SHP77 (cell line): ENCODE measurements around the gene PAOX.

Experiments
- DNase-seq, 2 experiments: peaks; one replicate each; lab custom pipeline; 2025; lab: John Stamatoyannopoulos, UW

The PAOX gene

DNA sequence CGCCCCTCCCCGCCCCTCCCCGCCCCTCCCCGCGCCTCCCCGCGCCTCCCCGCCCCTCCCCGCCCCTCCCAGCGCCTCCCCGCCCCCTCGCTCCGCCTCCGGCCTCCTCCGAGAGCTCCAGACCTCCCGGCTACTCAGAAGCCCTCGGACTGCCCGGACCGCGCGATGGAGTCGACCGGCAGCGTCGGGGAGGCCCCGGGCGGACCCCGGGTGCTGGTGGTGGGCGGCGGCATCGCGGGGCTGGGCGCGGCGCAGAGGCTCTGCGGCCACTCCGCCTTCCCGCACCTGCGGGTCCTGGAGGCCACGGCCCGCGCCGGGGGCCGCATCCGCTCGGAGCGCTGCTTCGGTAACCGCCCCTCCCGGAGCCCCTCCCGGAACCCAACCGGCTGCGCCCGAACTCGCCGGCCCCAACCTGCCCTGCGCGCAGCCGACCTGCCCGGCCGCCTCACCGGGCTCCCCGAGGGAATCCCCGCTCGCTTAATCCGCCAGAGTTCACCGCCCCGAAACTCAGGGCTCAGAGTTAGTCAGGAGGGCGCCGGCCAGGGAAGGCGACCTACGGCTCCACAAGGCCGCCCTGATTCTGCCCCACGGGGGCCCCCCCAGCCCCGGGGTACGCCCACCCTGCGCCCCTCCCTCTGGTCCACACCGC is at the start of gene PAOX:
TSS of gene PAOX (plus strand) at position 111 of the 649 bp plus-strand sequence. CDS start at position 166, 55 bp downstream.
- DNase-seq = peak in 1 of 2 experiments; percentile 18

DNA sequence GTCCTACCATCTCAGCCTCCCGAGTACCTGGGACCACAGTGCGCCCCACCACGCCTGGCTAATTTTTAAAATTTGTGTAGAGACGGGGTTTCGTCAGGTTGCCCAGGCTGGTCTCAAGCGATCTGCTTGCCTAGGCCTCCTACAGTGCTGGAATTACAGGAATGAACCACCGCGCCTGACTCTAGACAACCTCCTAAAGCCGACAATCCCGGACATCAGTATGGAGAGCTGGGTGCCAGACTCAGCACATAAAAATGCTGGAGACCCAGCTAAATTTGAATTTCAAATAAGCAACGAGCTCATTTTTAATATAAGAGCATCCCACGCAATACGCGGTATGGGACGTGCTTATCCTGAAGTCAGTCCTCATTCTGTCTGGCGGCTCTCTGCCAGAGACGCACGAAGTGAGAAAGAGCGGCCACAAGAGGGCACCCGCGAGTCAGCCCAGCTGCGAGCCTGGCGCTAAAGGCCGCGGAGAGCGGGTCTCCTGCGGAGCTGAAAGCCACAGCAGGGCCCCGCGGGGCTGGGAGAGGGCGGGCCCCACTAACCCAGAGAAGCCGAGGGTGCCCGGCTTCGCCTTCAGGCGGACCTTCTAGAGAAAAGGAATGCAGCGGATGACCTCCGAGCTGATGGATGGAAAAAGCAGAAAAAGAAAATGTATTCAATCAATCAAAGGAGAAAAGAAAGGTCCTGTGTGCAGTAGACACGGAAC is 49.4 kb upstream of the PAOX start:
- peak; percentile 81 to 89 for DNase-seq

DNA sequence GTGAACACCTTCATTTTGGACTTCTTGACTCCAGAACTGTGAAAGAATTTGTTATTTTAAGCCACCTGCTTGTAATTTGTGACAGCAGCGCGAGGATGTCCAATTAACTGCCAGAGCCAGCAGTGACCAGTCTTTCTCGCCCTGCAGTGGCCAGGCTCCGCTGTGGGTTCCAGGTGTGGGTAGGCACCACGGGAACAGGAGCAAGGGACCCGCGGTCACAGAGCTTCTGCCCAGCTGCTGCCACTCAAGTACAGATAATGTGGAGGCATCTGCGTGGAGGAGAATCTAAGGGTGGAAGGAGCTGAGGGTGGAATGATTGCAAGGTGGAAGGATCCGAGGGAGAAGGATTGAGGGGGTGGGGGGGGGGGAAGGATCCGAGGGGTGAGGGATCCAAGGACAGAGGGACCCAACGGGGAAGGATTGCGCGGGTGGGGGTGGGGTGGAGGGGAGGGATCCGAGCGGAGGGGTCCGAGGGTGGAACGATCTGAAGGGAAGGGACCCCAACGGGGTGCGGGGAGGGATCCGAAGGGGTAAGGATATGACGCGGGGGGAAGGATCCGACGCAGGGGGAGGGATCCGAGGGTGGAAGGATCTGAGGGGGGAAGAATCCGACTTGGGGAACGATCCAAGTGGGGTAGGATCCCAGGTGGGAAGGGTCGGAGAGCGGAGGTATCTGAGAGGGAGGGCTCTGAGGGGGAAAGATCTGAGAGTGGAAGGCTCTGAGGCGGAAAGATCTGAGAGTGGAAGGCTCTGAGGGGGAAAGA is 45.9 kb upstream of the PAOX start:
- DNase-seq = no peak

DNA sequence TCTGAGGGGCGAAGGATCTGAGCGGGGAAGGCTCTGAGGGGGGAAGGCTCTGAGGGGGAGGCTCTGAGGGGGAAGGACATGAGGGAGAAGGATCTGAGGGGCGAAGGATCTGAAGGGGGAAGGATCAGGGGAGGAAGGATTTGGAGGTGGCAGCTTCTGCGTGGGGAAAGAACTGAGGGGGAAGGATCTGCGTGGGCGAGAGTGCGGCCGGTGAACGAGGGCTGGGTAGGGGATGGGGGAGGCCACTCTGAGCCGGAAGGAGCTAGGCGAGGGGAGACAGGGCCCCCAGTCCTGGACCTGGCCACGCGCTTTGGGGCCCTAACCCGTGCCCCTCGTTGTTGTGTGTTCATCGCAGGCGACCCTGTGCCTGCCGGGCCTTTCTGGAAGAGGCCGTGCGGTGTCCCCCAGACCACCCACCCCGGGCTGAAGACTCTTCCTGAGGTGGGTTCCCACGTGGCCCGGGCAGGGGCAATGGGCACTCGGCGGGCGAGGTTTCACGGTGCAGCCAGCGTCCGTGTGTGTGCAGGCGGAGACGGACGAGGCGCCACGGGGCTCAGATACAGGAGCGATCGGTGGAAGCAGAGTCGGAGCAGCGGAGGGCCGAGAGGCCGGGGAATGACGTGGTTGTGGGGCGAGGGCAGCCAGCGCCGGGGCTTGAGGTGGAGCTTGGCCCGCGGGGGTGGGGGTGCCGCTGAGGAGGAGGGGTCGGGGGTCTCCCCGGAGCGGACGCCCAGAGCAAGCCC is 44.4 kb upstream of the PAOX start:
- DNase-seq = no peak

DNA sequence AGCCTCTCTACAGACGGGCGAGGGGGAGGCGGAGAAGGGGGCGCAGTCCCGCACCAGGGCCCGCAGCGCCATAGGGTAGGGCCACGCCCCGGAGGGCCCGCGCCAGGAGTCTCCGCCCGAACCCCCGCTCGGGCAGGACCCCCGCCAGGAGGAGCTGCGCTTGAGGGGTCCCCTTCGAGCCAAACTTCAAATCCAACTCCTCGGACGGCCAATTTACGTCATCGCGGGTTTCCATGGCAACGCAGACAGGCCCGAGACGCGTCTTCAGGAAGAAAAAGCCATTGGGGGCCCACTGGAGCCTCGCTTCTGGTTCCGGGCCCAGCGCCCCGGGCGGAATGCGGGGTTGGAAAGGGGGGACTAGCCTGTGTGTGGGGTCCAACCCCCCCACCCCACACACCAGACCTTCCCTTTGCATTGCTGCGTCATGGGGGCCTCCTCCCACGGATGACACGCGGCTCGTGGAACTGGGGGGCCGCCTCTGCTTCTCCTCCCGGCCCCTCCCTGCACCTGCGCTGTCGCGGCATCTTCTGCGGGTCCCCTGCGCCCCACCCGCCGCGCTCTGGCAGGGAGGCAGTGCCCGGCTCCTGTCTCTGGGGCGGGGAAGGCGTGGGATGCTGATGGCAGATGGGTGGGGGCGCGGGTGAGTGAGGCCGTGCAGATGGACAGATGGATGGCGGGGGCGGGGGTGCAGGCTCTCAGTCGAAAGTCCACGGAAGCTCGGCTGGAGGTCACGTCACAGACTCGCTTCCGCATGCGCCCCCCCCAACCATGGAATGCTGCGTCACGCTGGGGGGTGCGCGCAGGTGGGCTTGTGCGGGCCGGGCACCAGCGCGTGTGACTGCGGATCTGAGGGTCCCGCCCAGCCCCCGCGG is 43.6 kb upstream of the PAOX start:
- DNase-seq = no peak

DNA sequence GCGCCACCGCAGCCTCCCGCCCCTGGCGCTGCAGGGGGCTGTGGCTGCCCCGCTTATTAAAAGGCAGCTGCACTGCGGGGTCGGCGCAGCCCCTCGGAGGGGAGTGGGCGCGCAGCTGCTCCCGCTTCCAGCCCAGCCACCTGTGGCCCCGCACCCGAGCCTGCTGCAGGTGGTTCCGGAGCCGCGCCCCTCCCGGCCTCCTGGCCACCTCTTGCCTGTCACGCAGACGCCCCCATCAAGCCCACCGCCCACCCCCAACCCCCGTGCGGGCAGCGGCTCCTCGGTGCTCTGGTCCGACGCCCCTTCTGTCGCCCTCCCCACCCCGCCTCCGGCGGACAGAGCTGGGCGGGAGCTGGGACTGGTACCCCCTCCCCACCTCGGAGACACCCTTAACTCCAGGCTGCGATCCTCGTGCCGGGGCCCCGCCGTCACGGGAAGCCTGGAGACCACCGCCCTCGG is 42.9 kb upstream of the PAOX start:
- DNase-seq = no peak

DNA sequence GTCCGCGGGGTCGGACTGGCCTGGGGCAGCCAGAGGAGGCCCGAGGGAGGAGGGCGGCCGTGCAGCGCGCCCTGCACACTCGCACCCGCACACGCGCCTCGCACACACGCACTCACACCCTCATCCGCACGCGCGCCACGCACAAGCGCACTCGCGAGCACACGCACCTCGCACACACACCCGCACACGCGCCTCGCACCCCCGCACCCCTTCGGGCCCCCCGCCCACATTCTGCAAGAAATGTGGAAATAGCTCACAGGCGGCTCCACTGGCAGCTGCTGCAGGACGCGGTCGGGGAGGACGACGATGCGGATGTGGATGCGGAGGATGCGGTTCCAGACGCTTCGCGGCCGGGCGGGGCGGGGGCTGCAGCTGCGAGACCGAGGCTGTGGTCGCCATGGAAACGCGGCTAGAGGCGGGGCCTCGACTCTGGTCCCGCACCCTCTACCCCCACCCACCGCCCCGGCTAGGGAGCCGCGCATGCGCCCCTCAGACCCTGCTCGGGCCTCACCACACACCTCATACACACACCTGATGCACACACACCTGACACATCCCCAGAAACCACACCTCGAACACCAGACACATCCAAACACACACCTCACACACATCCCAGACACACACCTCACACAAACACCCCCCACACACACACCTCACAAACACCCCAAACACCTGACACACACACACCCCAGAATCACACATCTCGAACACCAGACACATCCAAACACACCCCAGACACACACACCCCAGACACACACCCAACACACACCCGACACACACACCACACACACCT is 42.3 kb upstream of the PAOX start, which contains the start of gene CALY:
TSS of gene CALY (minus strand) at position 320 of the 793 bp plus-strand sequence. CDS start 7,907 bp downstream, outside the sequence.
- DNase-seq = peak; percentile 35 to 37

DNA sequence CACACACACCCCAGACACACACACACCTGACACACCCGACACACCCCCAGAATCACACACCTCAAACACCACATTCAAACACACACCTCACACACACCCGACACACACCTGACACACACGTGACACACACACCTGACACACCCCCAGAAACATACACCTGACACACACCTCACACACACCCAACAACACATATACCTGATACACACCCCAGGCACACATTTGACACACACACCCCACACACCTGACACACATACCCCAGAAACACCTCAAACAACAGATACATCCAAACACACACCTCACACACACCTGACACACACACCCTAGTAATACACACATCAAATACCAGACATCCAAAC is 41.7 kb upstream of the PAOX start:
- DNase-seq = no peak

DNA sequence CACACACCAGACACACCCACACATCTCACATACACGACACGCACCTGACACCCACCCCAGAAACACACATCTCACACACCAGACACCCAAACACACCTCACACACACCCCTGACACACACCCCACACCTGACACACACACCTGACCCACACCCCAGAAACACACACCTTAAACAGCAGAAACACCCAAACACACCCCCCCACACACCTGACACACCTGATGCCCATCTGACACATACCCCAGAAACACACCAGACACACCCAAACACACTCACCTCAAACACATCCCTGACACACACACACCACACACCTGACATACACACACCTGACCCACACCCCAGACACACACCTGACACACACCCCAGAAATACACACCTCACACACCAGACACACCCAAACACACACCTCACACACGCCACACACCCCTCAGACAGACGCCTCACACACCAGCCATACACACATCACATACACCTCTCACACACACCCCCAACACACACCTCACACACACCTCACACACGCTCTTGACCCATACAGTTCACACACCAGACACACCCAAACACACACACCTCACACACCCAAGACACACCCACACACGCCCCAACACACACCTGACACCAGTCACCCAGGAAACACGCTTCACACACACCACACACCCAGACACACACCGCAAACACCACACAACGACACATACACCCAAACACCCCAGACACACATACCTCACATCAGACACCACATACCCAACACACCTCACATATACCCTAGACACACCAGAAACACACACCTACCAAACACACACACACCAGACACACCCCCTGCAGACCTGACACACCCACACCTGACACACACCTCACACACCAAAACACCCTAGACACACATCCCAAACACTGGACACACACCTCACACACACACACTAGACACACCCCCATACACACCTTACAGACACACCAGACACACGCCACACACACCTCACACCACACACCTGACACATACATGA is 40.7 kb upstream of the PAOX start:
- DNase-seq = no peak

DNA sequence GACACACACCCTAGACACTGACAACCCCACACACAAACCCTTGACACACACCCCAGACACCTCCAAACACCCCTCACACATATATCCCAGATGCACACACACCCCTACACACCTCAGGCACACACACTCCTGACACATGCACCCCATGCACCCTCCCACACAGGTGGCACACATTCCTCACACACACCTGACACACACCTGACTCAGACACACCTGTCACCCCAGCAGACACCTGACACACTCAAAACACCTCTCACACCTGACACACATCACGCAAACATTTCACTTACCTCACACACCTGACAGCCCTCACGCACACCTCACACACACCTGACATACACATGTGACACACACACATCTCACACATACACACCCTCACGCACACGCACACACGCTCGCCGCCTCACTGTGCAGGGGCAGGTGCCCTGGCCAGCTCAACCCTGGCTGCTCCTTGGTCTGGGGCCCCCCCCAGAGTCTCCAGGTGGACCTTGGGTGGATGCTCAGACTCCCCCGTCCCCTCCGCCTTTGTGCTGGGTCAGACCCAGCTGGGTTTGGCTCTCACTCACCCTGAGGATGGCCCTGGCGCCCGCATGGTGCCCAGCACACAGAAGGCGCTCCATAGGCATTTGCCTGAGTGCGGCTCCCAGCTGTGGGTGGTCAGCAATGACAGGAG is 39.2 kb upstream of the PAOX start:
- DNase-seq = no peak

DNA sequence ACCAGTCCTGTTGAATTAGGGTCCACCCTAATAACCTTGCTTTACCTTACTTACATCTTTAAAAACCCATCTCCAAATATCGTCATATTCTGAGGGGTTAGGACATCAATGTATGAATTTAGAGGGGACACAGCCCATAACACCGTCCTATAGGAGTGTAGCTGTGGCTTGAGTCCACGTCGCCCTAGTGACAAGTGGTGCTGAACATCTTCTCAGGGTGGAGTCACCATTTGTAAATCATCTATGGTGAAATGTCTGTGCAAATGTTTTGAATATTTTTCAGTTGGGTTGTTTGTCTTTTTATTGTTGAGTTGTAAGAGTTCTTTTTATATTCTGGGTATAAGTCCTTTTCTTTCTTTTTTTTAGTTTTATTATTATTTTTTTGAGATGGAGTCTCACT is 37.1 kb upstream of the PAOX start:
- DNase-seq = no peak

DNA sequence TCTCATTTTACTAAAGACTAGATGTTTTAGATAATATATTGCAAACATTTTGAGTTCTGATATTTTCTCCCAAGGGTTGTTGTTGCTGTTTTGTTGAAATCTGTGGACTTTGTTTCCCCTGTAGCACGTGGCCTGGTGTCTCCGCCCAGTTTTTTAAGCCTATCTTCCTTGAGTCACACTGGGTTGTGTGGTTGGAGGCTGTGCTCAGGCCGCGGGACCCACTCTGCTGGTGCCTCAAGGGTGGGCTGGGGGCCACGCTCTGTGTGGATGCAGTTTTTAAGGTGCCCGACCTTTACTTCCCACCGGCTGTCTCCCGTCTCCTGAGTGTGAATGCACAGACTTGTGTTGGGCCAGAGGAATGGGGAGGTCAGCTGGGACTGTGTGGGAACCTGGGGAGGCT is 36.1 kb upstream of the PAOX start:
- no peak for DNase-seq

DNA sequence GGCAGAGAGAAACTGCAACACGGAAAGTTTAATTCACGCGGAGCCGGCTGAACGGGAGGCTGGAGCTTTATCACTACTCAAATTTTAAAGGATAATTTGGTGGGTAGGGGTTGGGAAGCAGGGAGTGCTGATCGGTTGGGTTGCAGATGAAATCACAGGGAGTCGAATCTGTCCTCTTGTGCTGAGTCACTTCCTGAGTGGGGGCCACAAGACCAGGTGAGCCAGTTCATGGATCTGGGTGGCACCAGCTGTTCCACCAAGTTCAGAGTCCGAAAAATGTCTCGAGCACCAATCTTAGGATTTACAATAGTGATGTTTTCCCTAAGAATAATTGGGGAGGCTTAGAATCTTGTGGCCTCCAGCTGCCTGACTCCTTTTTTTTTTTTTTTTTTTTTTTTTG is 35.5 kb upstream of the PAOX start:
- no peak for DNase-seq

DNA sequence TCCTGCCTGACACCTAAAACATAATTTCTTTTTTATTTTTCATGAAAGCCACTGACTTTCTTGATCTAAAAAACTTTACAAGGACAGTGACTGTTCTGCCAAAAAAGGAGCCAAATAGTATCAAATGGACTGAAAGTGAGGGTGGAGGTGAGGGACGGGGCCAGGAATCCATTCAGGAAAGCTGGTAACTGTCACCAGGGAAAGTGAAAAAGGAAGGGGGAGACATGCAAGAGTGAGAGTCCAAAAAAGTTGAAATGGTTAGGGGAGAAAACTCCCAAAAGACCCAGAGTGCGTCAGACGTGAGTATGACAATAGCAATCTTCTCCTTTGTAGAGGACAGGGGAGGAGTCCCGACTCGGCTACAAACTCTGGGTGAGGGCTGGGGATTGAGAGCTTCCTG is 34.8 kb upstream of the PAOX start:
- DNase-seq = no peak

DNA sequence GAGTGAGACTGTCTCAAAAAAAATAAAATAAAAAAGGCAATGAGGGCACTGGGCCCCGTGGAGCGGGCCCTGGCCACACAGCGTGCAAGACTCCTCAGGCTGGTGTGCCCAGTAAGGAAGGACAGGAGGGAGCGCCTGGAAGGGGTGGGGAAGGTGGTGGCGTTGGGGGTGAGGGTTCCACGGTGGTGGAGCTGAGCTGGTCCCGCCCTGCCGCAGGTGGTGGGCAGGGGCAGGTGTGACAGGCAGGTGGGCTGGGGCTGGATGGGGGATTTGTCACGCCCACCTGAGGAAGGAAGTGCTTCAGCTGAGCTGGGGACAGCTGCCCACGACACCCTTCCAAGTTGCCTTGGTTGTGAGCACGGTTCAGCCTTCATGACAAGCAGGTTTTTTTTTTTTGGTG is 32.6 kb upstream of the PAOX start:
- DNase-seq = no peak

DNA sequence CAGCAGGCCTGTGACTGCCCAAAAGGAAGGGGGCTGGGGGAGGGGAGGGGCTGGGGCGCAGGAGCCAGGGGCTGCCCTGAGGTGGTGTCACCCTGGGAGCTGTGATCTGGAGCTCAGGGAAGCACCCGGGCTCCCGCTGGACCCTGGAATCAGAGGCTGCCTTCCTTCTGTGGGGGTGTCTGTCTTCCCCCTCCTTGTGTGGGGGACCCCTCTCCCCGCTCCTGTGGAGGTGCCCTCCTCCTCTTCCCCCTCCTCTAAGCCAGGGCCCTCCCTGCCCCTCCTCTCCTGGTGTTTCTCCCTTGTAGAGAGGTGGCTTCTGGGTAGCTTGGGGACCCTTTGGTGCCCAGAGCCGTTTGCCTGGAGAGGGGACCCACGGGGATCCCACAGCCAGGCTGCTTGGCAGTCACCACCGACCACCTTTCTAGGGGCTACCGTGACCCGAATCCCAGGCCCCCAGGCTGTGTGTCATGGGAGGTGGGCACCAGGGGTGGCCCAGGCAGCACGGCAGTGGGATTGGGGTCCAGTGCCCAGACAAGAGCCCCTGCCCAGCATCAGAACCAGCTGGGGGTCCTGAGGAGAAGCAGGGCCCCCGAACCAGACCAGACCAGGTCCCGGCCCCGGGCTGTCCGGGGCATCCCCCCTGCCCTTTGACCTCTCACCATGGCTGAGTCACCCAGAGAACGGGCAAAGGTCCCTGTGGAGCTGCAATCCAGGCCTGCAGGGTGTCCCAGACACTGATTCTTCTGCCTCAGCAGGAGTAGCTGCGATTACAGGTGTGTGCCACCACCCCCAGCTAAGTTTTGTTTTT is 31.1 kb upstream of the PAOX start:
- DNase-seq = no peak

DNA sequence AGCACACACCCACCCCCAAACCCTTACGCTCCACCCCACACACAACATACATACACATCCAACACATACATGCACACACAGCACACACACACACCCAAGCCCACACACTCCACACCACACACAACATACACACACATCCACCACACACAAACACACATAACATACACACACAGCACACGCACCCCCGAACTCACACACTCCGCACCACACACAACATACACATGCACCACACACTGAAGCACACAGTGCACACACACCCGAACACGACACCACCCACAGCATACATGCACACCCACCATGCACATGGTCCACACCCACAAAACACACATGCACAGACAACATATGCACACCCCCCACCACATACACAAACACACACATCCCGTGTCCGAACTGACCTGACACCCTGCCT is 29.9 kb upstream of the PAOX start:
- DNase-seq = no peak

DNA sequence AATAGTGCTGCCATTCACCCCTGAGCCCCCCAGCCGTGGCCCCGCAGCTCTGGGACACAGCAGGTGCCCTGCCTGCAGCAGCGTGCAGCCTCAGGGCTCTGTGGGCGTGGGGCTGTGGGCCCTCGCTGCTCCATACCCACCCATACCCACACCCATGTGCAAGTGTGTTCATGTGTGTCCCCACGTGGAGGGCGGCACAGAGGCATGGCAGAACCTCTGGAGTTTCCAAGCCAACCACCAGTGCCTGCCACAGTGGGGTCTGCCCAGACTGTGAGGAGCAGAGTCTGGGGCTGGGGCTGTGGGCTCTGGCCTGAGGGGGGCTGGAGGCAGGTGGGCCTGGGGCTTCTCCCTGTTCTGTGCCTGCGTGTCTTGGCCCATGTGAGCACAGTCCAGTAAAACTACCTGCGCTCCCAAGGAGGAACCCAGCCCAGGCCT is 29.5 kb upstream of the PAOX start:
- DNase-seq = no peak
